HTR-8/SVneo (cell line): ENCODE measurements around the gene DLK1.
A peak's percentile ranks its signal among the peaks of the same experiment; 100 is the strongest.

Source experiments
- DNase-seq: peaks from one replicate; pipeline ENCODE4 v3.0.0; 2011; ENCODE audit warnings: low spot score, mixed read lengths; ENCODE audit not compliant: insufficient read length
- FAIRE-seq: peaks from 2 replicates; lab custom pipeline; 2011; peaks lifted over from hg19 to GRCh38; lab: Jason Lieb, UNC

DLK1 gene

DNA sequence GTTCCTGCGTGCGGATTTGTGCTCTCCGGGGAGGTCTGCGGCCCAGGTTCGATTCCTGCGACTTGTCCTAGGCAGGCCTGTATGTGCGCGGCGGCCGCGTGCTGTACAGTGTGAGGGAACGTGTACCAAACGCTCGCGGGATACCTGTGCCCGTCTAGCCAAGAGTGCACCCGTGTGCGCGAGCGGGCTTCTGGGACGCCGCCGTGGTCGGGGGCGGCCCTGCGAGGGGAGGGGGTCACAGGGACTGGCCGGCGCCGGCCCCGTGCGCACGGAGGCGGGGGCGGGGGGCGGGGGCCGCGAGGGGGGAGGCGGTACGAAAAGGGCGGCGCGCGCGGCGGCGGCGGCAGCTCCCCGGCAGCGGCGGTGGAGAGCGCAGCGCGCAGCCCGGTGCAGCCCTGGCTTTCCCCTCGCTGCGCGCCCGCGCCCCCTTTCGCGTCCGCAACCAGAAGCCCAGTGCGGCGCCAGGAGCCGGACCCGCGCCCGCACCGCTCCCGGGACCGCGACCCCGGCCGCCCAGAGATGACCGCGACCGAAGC, at the start of gene DLK1:
TSS of gene DLK1 (plus strand) at position 343 of the 536 bp plus-strand sequence. CDS start at position 520, 177 bp downstream.
- DNase-seq (no peak), FAIRE-seq (no peak)

DNA sequence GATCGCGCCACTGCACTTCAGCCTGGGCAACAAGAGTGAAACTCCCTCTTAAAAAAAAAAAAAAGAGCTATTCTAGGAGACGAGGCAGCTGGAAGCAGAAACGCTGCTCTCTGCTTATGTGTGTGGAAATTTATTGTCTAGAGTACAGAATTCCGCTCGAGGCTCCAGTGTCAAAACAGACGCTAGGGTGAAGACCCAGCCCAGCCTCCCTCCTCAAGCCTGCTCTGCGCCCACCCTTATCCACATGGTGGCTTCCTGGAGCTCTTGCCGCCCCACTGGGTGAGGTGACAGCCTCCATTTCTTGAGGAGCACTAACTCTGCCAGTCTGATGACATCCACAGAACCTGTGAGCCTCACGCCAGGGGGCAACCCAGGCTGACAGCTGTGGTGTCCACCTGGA, 49.5 kb upstream of the DLK1 start:
- DNase-seq (no peak), FAIRE-seq (no peak)

DNA sequence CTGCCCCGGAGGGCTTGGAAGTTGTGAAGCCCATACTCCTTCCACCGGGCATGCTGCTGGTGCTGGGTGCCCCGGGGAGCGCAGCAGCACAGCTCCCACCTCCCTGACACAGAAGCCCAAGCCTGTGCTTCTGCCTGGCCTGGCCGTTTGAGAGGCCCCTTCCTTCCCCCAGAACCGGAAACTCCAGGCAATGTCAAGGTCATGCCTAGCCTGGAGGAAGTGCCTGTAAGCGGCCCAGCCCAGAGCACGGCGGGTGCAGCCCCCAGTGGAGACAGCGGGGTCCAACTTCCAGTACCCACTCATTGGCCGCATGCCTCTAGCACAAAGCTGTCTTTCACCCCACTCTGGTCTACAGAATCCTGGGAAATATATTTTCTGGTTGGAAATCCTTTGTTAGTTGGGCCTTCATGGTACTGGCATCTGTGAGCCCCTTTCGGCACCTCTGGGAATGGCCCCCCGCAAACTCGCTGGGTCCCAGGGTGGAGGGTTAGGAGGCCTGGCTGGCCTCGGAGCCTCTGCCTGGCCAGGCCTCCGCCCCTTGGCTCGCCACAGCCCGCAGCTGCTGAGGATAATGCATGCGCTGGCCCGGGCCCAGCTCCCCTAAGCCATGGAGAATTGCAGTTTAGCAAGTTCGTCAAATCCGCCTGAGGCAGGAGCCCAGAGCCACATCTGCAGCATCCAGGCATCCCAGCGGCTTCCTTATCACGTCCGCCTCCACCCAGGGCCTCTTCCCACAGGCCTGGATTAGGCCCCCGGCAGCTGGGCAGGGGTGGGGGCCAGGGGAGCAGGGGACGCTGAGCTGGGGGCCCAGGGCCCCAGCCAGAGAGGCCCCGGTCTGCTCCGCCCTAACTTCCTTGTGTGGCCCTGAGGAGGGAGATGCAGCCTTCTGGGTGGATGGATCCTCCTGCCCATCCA, 48.9 kb upstream of the DLK1 start:
- DNase-seq (no peak), FAIRE-seq (no peak)

DNA sequence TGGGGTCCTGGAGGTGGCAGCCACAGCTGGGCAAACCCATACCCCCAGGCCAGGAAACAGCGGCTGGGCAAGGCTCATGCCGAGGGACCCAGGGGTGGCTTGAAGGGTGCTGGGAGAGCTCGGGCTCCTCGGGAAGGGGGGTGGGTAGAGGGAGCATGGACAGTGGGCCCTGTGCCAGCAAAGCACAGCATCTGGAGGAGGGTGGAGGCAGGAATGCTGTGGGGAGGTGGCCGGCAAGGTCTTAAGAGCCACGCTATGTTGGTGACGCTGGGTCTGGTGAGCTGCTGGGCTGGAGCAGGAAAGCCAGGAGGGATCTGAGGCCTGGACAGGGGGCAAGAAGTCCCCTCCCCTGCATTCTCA, 48.2 kb upstream of the DLK1 start:
- no peak for DNase-seq
- FAIRE-seq = no peak

DNA sequence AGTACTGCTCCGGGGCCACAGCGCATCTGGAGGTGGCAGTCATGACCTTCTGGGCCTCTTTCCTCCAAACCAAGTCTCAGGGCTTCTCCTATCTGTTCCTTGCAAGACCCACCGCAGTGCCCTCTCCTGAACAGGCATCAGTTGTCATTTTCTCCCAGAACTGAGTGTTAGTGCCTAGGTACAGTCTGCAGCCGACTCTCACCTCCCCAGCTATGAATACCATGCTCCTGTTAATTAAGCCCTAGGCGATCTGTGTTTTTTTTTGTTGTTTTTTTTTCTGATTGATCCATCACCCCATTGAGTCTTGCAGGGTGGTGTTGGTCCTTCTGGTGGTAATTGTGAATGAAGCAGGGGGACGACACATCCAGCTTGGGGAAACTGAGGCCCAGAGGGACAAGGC, 47.5 kb upstream of the DLK1 start:
- DNase-seq = no peak
- FAIRE-seq = no peak

DNA sequence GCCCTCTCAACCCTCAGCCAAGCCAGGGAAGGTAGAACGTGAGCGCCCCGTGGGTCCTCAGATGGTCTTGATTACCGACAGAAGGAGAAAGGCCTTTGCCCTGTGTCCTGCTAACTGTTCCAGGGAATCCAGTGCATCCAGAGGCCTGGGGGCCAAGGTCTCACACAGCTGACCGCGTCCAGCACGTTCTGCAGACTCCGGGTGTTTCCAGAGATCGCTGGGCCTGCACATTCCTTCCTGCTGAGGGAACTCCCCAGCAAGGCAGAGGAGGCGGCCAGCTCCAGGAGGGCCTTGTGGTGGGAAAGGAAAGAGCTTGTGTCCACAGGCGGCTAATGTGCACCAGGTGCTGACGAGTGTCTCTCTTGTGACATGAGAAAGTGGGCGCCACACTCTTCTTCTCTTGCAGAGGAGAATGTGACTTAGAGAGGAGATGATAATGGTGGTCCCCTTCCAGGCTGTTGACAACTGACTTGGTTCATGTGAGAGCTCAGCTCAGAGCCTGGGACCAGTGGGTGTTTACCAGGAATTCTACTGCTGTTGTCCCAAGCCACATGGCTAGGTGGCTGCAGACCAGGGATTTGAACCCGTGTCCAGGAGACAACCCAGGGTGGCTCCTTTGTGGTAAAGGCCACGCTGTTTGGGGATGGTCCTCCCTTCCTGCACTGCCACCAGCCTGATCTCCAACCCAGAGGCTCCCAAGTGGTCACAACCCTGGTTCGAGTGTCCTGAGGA, 46.8 kb upstream of the DLK1 start:
- no peak for FAIRE-seq
- DNase-seq = no peak

DNA sequence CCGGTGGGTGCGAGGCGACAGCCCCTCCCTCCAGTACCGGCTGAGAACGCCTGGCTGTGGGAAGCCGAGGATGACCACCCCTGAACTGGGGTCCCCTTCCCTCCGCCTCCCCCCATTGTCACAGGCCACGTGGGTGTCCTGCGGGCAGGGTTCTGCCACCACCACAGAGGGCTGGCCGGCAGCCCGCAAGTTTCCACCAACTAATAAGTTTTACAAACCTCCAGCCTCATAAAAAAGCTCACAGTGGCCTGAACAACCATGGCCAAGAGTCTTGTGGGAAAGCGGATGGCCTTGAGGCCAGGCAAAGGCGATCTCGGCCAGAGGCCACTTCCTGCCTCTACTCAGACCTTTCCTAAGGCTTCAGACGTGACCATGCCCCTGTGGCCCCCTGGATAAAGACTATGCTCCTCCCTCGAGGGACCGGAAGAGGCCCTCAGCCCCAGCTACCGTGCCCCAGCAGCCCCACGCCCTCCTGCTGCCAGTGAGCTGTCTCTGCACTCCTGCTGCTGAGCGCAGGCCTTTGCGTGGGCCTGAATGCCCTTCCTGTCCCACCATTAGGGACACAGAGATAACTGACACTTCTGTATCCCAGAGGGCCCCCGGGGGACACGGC, 46.1 kb upstream of the DLK1 start:
- FAIRE-seq = no peak
- no peak for DNase-seq

DNA sequence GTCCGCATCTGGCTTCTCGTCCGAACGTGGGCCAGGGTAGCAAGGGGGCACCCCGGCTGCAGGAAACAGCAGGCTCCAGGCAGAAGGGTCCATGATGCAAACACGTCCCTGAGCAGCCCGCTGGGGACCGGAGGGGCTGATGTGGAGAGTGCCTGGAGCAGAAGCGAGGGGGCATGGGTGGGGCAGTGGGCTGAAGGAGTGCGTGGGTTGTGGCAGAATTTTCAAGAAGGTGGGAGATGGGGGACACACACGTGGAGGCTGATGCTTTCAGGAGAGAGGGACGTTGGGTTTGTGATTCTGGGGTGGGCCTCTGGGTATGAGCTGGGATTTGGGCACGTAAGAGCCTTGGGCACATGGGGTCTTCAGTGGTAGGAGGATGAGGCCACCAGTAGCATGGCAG, 45.6 kb upstream of the DLK1 start:
- FAIRE-seq (no peak), DNase-seq (no peak)

DNA sequence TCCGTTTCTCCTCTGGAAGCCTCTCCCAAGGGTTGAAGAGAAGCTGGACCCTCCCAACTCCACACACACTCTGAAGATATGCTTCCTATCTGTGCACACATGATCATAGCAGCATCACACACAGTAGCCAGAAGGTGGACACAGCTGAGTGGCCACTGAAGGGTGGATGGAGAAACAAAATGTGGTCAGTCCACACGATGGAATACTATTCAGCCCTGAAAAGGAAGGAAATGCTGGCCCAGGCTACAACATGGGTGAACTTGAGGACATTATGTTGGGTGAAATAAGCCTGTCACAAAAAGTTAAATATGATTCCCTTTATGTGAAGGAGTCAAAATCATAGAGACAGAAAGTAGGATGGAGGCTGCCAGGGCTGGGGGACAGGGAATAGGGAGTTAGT, 43.9 kb upstream of the DLK1 start:
- DNase-seq (no peak), FAIRE-seq (peak; percentile 52)

DNA sequence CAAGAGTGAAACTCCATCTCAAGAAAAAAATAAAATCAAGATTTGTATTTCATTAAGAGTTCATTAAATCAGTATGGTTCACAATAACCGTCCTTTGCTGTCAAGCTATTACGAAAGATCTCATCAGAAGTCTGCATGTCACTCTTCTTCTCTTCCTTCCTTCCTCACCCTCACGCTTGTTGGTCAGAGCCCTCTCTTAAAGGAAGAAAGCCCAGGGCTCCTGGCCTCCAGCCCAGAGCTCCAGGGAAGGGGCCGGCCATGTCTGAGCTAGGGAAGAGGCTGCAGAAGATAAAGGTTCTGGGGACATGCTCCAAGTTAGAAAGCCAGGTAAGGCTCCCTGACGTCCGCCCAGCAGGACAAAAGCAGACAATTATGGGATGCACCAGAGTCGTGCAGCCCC, 43.1 kb upstream of the DLK1 start:
- FAIRE-seq (no peak), DNase-seq (no peak)

DNA sequence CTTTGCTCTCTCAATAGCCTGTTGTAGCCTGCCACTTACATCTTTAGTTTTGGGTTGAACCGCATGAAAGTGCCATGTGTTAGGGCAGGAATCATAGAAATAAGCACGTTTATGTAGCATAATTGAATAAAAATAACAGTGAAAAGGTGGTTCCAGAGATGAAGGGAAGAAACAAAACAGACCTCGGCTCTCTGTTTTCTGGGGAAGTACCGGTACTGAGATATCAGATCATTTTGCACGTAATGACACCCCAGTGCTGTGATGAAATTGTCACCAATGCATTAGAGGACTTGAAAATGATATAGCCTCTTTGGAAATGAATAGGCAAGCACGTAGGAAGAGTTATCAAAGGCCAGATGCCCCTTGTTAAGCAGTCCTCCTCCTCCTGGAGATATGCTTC, 42.5 kb upstream of the DLK1 start:
- FAIRE-seq = no peak
- DNase-seq = no peak

DNA sequence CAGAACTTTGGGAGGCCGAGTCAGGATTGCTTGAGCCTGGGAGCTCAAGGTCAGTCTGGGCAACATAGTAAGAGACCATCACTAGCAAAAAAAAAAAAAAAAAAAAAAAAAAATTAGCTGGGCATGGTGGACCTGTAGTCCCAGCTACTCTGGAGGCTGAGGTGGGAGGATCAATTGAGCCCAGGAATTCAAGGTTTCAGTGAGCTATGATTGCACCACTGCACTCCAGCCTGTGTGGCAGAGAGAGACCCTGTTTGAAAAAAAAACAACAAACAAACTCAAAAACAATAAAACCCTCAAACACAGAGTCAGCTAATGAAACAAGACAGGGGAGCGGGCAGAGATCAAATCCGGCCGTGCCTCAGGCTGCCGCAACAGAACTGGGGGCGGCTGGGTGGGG, 41.7 kb upstream of the DLK1 start:
- DNase-seq (no peak), FAIRE-seq (no peak)

DNA sequence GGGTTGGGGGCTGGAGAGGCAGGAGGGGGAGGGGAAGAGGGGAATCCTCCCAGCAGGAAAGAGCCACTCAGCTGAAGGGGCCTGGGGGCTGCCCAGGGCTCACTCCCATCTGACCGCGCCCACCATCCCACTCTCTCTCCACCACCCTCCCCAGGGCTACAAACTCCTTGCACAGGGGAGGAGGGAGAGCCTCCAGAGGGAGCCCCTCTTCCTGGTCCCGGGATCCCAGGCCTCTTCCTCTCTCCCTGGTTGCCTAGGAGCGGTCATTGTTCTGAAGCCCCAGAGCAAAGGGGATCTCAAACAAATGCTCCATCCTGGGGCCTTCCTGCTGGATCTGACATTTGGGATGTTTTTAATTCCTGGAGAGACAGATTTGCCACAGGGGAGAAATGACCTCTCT, 39.8 kb upstream of the DLK1 start:
- no peak for DNase-seq
- no peak for FAIRE-seq

DNA sequence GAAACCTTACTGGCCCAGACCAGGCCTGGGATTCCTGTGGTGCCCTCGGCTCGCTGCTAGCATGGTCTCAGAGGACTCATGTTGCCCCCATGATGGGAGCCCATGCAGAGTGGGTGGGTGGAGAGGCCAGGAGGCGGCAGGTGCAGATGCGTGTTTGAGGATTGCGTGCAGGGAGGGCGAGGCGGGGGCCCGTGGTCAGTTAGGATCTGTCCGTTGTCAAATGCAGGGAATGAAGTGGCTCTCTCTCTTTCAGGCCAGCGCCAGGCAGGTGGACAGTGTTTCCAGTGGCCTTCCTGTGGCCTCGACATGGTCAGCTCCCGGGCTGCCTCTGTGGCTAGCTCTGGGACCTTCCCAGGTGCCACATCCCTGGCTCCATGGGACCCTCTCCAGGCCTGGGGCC, 39.3 kb upstream of the DLK1 start:
- DNase-seq (no peak), FAIRE-seq (no peak)

DNA sequence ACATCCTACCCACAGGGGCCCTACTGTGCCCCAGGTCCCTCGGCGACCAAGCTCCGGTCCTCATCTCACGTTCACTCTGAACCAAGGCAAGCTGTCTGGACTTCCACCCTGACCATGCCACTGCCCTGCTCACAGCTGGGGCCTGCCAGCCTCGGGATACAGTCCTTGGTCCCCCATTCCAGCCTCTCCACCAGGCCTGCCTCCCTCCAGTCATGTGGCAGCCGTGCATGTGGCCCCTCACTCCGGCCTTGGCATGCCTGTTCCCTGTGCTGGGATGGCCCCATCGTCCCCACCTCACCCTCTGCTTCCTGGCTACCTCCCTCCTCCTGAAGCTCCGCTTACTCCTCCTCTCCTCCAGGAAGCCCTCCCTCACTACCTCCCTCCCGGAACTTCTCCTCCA, 38.6 kb upstream of the DLK1 start:
- no peak for DNase-seq
- peak; percentile 63 for FAIRE-seq

DNA sequence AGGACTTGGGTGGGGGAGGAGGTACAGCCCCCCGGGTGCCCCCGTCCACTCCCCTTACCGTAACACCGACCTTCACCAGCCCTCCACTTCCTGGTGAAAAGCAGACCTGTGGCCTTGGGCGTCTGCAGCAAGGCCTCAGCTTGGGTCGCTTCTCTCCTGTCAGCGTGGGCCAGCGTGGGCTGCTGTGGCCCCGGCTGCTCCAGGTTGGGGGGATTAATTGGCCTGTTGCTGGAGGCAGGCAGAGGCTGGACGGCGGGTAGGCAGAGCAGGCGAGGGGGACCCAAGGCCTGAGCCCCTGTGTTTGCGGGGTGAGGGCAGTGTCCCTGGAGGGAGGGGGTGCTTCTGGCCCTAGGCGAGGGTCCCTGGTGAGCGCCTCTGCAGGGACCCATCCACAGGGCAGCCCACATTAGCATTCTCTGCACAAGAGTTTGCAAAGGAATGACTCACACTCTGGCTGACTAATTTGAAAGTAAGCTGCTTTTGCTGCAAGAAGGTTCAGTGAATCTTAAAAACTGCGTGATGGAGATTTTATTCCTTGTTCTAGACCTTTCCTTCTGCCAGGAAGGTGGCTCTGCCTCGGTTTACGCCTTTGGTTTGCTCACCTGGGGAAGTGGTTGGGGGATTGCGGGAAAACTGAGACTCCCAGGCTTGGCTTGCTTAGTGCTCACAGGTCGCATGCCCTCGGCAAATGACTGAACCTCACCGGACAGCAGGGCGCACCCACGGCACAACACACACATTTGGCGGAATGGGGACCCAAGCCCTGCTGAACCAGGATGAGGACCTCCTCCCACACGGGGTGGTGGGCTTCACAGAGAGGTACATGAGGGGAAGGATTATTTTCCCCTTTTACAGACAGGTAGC, 37.9 kb upstream of the DLK1 start:
- DNase-seq (peak; percentile 60), FAIRE-seq (peak; percentile 84)

DNA sequence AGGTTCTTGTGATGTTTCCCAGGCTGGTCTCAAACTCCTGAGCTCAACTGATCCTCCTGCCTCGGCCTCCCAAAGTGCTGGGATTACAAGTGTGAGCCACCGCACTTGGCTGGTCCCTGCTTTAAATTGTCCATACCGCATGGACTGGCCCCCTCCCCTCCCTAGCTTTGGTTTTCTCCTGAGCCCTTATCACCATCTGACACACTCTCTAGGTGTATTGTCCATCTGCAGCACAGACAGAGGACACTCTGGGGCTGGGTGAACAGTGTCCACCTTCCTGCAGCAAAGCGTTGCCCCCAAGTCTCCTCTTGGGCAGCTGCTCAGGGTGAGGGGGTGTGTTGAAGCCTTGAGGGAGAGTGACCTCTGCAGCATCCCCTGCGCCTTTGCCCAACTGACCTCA, 36.0 kb upstream of the DLK1 start:
- FAIRE-seq = no peak
- DNase-seq = no peak

DNA sequence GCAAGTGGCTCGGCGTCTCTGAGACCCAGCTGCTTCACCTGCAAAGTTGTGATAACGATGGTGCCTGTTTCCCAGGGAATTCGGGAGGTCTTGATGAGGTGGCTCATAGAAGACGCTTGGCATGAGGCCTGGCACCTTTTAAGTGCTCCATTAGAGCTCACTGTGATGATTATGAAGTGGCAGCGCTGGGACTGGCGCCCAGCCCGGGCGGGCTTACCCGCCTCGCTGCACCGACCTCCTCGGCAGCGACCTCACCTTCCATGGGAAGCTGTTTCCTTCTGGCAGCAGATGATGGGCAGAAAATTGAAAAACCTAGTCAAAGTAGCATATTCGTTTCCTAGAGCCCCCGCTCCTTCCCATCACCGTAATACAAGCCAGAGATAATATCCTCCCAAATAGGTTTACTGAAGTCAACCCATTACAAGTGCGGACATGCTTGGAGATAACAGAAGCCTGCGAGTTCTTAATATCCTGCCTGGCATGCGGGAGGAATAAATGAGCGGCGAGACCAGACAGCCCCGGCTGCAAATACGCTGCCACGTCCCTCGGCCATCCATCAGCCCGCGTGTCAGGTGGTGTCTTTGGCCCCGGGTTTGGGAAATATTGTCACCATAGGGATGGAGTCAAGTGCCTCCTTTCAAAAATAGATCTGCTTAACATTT, 35.2 kb upstream of the DLK1 start:
- no peak for DNase-seq
- no peak for FAIRE-seq

DNA sequence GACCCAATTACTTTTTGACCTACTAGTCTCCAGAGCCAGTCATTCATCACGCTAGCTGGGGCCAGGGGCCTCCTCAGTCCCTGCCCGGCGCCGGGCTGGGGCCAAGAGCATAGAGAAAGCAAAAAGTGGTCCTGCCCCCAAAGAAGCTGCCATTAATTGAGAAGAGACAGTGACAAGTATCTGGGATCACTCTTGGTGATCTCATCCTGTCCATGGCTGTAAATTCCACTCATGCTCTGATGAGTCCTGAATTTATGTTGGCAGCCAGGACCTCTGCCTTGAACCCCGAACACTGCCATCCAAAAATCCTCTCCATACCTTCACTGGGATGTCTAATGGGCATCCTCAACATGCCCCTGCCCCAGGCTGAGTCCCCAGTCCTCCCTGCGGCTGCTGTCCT, 34.4 kb upstream of the DLK1 start:
- no peak for FAIRE-seq
- DNase-seq = peak; percentile 19
